ENCODE measurements around the gene C16orf74. TPM values are rescaled to one million over a fixed set of nuclear protein-coding genes. Genes with fewer than 3 reads are reported as not detected.

Gene C16orf74
- total and polyA plus RNA-seq, 2 of the 8 experiments (the other 6 are each of a cell fraction or from before 2014, with no cell fraction given) = 7.3 to 9.3 TPM

DNA sequence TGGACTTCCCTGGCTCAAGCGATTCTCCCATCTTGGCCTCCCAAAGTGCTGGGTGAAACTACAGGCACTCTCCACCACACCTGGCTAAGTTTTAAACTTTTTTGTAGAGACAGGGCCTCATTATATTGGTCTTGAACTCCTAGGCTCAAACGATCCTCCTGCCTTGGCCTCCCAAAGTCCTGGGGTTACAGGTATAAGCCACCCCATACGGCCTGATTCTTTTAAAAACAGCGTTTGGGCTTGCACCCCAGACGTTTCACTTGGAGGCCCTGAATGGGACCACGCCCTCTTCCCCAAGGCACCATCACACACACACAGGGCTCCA lies 32.8 kb downstream of the C16orf74 start (continued):
- TF ChIP-seq, protein P1, sequence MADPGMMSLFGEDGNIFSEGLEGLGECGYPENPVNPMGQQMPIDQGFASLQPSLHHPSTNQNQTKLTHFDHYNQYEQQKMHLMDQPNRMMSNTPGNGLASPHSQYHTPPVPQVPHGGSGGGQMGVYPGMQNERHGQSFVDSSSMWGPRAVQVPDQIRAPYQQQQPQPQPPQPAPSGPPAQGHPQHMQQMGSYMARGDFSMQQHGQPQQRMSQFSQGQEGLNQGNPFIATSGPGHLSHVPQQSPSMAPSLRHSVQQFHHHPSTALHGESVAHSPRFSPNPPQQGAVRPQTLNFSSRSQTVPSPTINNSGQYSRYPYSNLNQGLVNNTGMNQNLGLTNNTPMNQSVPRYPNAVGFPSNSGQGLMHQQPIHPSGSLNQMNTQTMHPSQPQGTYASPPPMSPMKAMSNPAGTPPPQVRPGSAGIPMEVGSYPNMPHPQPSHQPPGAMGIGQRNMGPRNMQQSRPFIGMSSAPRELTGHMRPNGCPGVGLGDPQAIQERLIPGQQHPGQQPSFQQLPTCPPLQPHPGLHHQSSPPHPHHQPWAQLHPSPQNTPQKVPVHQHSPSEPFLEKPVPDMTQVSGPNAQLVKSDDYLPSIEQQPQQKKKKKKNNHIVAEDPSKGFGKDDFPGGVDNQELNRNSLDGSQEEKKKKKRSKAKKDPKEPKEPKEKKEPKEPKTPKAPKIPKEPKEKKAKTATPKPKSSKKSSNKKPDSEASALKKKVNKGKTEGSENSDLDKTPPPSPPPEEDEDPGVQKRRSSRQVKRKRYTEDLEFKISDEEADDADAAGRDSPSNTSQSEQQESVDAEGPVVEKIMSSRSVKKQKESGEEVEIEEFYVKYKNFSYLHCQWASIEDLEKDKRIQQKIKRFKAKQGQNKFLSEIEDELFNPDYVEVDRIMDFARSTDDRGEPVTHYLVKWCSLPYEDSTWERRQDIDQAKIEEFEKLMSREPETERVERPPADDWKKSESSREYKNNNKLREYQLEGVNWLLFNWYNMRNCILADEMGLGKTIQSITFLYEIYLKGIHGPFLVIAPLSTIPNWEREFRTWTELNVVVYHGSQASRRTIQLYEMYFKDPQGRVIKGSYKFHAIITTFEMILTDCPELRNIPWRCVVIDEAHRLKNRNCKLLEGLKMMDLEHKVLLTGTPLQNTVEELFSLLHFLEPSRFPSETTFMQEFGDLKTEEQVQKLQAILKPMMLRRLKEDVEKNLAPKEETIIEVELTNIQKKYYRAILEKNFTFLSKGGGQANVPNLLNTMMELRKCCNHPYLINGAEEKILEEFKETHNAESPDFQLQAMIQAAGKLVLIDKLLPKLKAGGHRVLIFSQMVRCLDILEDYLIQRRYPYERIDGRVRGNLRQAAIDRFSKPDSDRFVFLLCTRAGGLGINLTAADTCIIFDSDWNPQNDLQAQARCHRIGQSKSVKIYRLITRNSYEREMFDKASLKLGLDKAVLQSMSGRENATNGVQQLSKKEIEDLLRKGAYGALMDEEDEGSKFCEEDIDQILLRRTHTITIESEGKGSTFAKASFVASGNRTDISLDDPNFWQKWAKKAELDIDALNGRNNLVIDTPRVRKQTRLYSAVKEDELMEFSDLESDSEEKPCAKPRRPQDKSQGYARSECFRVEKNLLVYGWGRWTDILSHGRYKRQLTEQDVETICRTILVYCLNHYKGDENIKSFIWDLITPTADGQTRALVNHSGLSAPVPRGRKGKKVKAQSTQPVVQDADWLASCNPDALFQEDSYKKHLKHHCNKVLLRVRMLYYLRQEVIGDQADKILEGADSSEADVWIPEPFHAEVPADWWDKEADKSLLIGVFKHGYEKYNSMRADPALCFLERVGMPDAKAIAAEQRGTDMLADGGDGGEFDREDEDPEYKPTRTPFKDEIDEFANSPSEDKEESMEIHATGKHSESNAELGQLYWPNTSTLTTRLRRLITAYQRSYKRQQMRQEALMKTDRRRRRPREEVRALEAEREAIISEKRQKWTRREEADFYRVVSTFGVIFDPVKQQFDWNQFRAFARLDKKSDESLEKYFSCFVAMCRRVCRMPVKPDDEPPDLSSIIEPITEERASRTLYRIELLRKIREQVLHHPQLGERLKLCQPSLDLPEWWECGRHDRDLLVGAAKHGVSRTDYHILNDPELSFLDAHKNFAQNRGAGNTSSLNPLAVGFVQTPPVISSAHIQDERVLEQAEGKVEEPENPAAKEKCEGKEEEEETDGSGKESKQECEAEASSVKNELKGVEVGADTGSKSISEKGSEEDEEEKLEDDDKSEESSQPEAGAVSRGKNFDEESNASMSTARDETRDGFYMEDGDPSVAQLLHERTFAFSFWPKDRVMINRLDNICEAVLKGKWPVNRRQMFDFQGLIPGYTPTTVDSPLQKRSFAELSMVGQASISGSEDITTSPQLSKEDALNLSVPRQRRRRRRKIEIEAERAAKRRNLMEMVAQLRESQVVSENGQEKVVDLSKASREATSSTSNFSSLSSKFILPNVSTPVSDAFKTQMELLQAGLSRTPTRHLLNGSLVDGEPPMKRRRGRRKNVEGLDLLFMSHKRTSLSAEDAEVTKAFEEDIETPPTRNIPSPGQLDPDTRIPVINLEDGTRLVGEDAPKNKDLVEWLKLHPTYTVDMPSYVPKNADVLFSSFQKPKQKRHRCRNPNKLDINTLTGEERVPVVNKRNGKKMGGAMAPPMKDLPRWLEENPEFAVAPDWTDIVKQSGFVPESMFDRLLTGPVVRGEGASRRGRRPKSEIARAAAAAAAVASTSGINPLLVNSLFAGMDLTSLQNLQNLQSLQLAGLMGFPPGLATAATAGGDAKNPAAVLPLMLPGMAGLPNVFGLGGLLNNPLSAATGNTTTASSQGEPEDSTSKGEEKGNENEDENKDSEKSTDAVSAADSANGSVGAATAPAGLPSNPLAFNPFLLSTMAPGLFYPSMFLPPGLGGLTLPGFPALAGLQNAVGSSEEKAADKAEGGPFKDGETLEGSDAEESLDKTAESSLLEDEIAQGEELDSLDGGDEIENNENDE (IDR thresholded peaks at IDR 0.05; ENCODE audit: insufficient replicate concordance, low read length) = no peak
- no peak for TF ChIP-seq SUZ12 (IDR thresholded peaks at IDR 0.05; ENCODE audit: low read length)
- no peak for TF ChIP-seq POU5F1 (IDR thresholded peaks at IDR 0.05; ENCODE audit: low read depth, low read length)
- no peak for TF ChIP-seq RXRA (IDR thresholded peaks at IDR 0.05; ENCODE audit: insufficient read depth, low read depth, low read length)
- TF ChIP-seq GABPA (IDR thresholded peaks at IDR 0.05; ENCODE audit: borderline replicate concordance, insufficient read depth, low read length) = no peak
- TF ChIP-seq RAD21 (IDR thresholded peaks at IDR 0.05 in 1 of 2, conservative IDR thresholded peaks at IDR 0.05 in 1 of 2; ENCODE audit: low read depth in 2 of 2, low read length in 2 of 2) = no peak
